SK-N-SH (cell line): Measurements from ENCODE around the gene FCSK. TPM values are rescaled to one million over a fixed set of nuclear protein-coding genes. Genes with fewer than 3 reads are reported as not detected.
A peak's percentile ranks its signal among the peaks of the same experiment; 100 is the strongest.

Experiments
- CTCF ChIA-PET: fragments of 300-600, 350-600 bp; formaldehyde crosslinking; extraction: SDS; loops from one replicate; lab custom pipeline; 2021; lab: Yijun Ruan, JAX
- POLR2A ChIA-PET: fragments of 350-600 bp; sonication (Branson Sonifier 250); formaldehyde crosslinking; extraction: SDS; loops from one replicate; lab custom pipeline; 2020; ENCODE audit warnings: antibody characterized with exemption, inconsistent platforms; lab: Yijun Ruan, JAX
- DNase-seq: peaks from one replicate; pipeline ENCODE4 v3.0.0; 2012
- H2AFZ ChIP-seq: fragments of 200-600 bp; sonication (generic); 2 replicates; pipeline ENCODE4 v1.8.1; 2016; ENCODE audit warnings: antibody characterized with exemption, mild to moderate bottlenecking, low read depth
- H3F3A ChIP-seq: fragments of 200-600 bp; sonication (generic); replicated peaks from 2 replicates; pipeline ENCODE3; 2016; ENCODE audit warnings: antibody characterized with exemption, mild to moderate bottlenecking; ENCODE audit not compliant: insufficient read depth
- H3K27ac ChIP-seq, 2 experiments: fragments of 200-500 bp in 1 of 2; fragments of 200-600 bp in 1 of 2; sonication (Bioruptor generic) in 1 of 2; sonication (generic), shearing (Covaris generic) in 1 of 2; 2 replicates each; pipeline versions ENCODE4 v1.5.1 to v1.6.1; 2014 to 2016; ENCODE audit warnings: low read depth in 2 of 2, inconsistent platforms in 1 of 2, low read length in 1 of 2, mild to moderate bottlenecking in 1 of 2, mixed read lengths in 1 of 2
- H3K27me3 ChIP-seq: fragments of 200-600 bp; sonication (generic), shearing (Covaris generic); 2 replicates; pipeline ENCODE4 v1.6.1; 2016; ENCODE audit warnings: mixed run types; ENCODE audit not compliant: insufficient read depth
- H3K36me3 ChIP-seq, 2 experiments: fragments of 200-500 bp in 1 of 2; fragments of 200-600 bp in 1 of 2; sonication (Bioruptor generic) in 1 of 2; sonication (generic) in 1 of 2; replicated peaks in 1 of 2; 2 replicates each; pipeline versions ENCODE3 to v1.5.1; 2014 to 2016; ENCODE audit warnings: low read length in 1 of 2, mild to moderate bottlenecking in 1 of 2; ENCODE audit not compliant: insufficient read depth in 2 of 2, control insufficient read depth in 1 of 2
- H3K4me1 ChIP-seq, 2 experiments: fragments of 200-500 bp in 1 of 2; fragments of 200-600 bp in 1 of 2; sonication (Bioruptor generic) in 1 of 2; sonication (generic), shearing (Covaris generic) in 1 of 2; 2 replicates each; pipeline versions ENCODE4 v1.5.1 to v1.6.1; 2014 to 2016; ENCODE audit warnings: low read depth in 1 of 2, low read length in 1 of 2, mixed run types in 1 of 2; ENCODE audit not compliant: insufficient read depth in 2 of 2, control insufficient read depth in 1 of 2
- H3K4me2 ChIP-seq: fragments of 200-600 bp; sonication (generic), shearing (Covaris generic); 2 replicates; pipeline ENCODE4 v1.6.1; 2017; ENCODE audit warnings: mixed run types
- H3K4me3 ChIP-seq, 2 experiments: fragments of 200-500 bp in 1 of 2; fragments of 200-600 bp in 1 of 2; sonication (Bioruptor generic) in 1 of 2; sonication (generic), shearing (Covaris generic) in 1 of 2; 2 replicates each; pipeline versions ENCODE4 v1.5.1 to v1.8.1; 2014 to 2016; ENCODE audit warnings: low read depth in 2 of 2, inconsistent platforms in 1 of 2, low read length in 1 of 2, mild to moderate bottlenecking in 1 of 2, mixed read lengths in 1 of 2, moderate library complexity in 1 of 2
- H3K79me2 ChIP-seq: fragments of 200-600 bp; sonication (generic); 2 replicates; pipeline ENCODE4 v1.8.1; 2017; ENCODE audit warnings: mild to moderate bottlenecking; ENCODE audit not compliant: insufficient read depth
- H3K9ac ChIP-seq: fragments of 200-600 bp; sonication (generic); 2 replicates; pipeline ENCODE4 v1.6.1; 2017; ENCODE audit warnings: mixed run types
- H3K9me2 ChIP-seq: fragments of 200-600 bp; sonication (generic); 2 replicates; pipeline ENCODE4 v1.6.1; 2017; ENCODE audit warnings: mixed run types
- H3K9me3 ChIP-seq: fragments of 200-600 bp; sonication (generic); 2 replicates; pipeline ENCODE4 v1.6.1; 2017; ENCODE audit warnings: mixed run types, mild to moderate bottlenecking, moderate library complexity
- H4K20me1 ChIP-seq: fragments of 200-600 bp; sonication (generic); 2 replicates; pipeline ENCODE4 v1.6.1; 2017; ENCODE audit warnings: mild to moderate bottlenecking, mixed run types; ENCODE audit not compliant: insufficient read depth
- FOSL2 ChIP-seq: IDR thresholded peaks from 2 replicates; pipeline ENCODE4 v1.4.0; 2012; ENCODE audit warnings: low read depth, mild to moderate bottlenecking, moderate library complexity, borderline replicate concordance
- IRF3 ChIP-seq: fragments of 150-350 bp; IDR thresholded peaks from 2 replicates; pipeline ENCODE4 v1.6.1; 2016; ENCODE audit warnings: mild to moderate bottlenecking, low read depth, low read length
- JUND ChIP-seq: IDR thresholded peaks from 2 replicates; pipeline ENCODE4 v1.4.0; 2012
- PBX3 ChIP-seq: IDR thresholded peaks from 2 replicates; pipeline ENCODE4; 2012
- POLR2AphosphoS5 ChIP-seq: IDR thresholded peaks from 2 replicates; pipeline ENCODE4 v1.6.1; 2012; ENCODE audit warnings: low read depth, low read length
- TCF12 ChIP-seq: IDR thresholded peaks from 2 replicates; pipeline ENCODE4 v1.4.0; 2012
- TEAD4 ChIP-seq: IDR thresholded peaks from 2 replicates; pipeline ENCODE4 v1.4.0; 2012; ENCODE audit warnings: mild to moderate bottlenecking, borderline replicate concordance; ENCODE audit not compliant: insufficient read depth
- USF1 ChIP-seq: IDR thresholded peaks from 2 replicates; pipeline ENCODE4 v1.4.0; 2012; ENCODE audit warnings: low read depth, borderline replicate concordance
- WGBS: methylation state at CpG from one replicate; pipeline ENCODE4 v1.1.6; 2017; ENCODE audit warnings: low lambda C conversion rate; 5-methylcytosine and 5-hydroxymethylcytosine counted together
- polyA plus RNA-seq, 3 experiments: library from polyadenylated mRNA; depleted of rRNA; stranded (reverse); fragments of >200 nt; gene quantifications; 2 replicates each; pipeline ENCODE4 v1.2.3, GENCODE V29; 2012
- TF ChIP-seq, protein P1 (sequence below): IDR thresholded peaks from 2 replicates; pipeline ENCODE4 v1.4.0; 2012; ENCODE audit warnings: low read depth, borderline replicate concordance

FCSK gene
- polyA plus RNA-seq, 1 of the 3 experiments (the other 2 are of a cell fraction) = 9.7 TPM

DNA sequence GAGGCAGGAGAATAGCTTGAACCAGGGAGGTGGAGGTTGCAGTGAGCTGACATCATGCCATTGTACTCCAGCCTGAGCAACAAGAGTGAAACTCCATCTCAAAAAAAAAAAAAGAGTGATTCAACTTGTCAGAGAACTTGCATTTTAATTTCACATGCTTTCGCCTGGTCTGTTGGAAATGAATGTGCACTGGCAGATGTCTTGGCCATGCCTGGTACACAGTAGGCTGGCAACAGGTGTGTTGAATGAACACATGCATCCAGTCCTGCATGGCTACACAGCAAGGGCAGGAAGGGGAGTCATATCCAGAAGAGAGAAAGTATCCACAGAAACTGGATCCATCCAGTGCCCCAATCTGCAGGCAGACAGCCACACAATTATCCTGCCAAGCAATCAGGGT lies 57.4 kb downstream of the FCSK start (continued):
- no peak for TF ChIP-seq PBX3
- no peak for TF ChIP-seq TEAD4
- no peak for TF ChIP-seq POLR2AphosphoS5
- TF ChIP-seq USF1 = no peak
- no peak for TF ChIP-seq TCF12

DNA sequence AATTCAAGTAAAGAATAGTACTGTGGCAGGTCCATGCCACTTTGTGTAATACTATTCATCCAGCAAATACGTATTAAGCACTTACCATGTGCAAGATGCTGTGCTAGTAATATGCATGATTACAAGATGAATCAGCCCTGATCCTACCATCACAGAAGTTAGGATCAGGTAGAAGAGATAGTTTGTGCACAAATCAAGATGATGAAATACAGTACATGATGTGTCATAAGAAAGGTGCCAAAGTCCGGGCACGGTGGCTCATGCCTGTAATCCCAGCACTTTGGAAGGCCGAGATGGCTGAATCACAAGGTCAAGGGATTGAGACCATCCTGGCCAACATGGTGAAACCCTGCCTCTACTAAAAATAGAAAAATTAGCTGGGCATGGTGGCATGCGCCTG lies 58.1 kb downstream of the FCSK start:
- Histone ChIP-seq H3K9ac (no peak overlapping the region), H3K79me2 (no peaks in the 10 kb centered on the region; the same call in 1 of the 2 replicates), H4K20me1 (no peaks in the 10 kb centered on the region), H3F3A (peaks cover 20% of the 10 kb centered on the region), H2AFZ (no peak overlapping the region), H3K9me2 (no peaks in the 10 kb centered on the region), H3K4me1 (no peaks in the 10 kb centered on the region), H3K36me3 (peaks cover 55 to 59% of the 10 kb centered on the region in 2 experiments), H3K27me3 (no peaks in the 10 kb centered on the region), H3K4me2 (no peak overlapping the region), H3K27ac (no peak overlapping the region), H3K9me3 (no peaks in the 10 kb centered on the region), H3K4me3 (no peak overlapping the region)
- 72% methylated on average over 5 of the region's 5 CpGs for WGBS
- DNase-seq = no peak
- CTCF ChIA-PET = no interaction called here
- POLR2A ChIA-PET = no interaction called here
- TF ChIP-seq, protein P1, sequence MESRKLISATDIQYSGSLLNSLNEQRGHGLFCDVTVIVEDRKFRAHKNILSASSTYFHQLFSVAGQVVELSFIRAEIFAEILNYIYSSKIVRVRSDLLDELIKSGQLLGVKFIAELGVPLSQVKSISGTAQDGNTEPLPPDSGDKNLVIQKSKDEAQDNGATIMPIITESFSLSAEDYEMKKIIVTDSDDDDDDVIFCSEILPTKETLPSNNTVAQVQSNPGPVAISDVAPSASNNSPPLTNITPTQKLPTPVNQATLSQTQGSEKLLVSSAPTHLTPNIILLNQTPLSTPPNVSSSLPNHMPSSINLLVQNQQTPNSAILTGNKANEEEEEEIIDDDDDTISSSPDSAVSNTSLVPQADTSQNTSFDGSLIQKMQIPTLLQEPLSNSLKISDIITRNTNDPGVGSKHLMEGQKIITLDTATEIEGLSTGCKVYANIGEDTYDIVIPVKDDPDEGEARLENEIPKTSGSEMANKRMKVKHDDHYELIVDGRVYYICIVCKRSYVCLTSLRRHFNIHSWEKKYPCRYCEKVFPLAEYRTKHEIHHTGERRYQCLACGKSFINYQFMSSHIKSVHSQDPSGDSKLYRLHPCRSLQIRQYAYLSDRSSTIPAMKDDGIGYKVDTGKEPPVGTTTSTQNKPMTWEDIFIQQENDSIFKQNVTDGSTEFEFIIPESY = no peak
- 0 out of 2 replicates have a peak, but pooled peaks have one; percentile 9 for TF ChIP-seq JUND

DNA sequence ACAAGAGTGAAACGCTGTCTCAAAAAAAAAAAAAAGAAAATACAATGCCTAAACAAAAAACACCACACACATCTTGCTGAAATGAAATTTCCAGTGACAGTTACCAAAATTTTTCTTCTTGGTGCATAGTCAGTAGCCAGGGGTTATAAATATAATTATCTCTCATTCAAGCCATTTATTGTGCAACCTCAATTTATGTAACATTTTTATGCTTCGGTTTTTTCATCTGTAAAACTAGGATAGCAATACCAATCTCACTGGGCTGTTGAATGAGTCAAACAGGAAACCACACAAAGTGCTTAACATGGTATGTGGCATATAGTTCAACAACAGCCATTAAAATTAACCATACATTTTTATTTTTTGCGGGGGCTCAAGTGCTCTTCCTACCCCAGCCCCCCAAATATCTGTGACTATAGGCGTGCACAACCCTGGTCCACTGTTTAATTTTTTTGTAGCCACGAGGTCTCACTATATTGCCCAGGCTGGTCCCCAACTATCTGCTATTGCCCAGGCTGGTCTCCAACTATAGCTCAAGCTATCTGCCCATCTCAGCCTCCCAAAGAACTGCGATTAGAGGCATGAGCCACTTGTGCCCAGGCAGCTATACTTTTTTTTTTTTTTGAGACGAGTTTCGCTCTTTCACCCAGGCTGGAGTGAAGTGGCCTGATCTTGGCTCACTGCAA lies 66.4 kb downstream of the FCSK start:
- H3K27me3 ChIP-seq = no peaks in the 10 kb centered on the region
- peaks cover 6 to 10% of the 10 kb centered on the region in 2 experiments; a peak in 3 of 4 replicates for H3K4me1 ChIP-seq
- peaks cover 61% of the 10 kb centered on the region for H3K79me2 ChIP-seq
- no peak for DNase-seq
- POLR2A ChIA-PET = no interaction called here
- H3K36me3 ChIP-seq = peaks cover 8 to 23% of the 10 kb centered on the region in 2 experiments
- H3K4me2 ChIP-seq = peak overlapping the region; percentile 57
- no peak overlapping the region for H2AFZ ChIP-seq
- no peaks in the 10 kb centered on the region for H3K9me3 ChIP-seq
- no peak overlapping the region for H3K9ac ChIP-seq
- no peak overlapping the region for H3K4me3 ChIP-seq
- peaks cover 23% of the 10 kb centered on the region for H3F3A ChIP-seq
- TF ChIP-seq IRF3 (no peak), FOSL2 (peak; percentile 22; the same call in 1 of the 2 replicates)
- H3K9me2 ChIP-seq = no peaks in the 10 kb centered on the region
- H3K27ac ChIP-seq = peak overlapping the region in 1 of 2 experiments; percentile 52; a peak in 2 of 4 replicates
- WGBS = 67% methylated on average over 8 of the region's 8 CpGs
- CTCF ChIA-PET = no interaction called here
- H4K20me1 ChIP-seq = no peaks in the 10 kb centered on the region; the same call in 1 of the 2 replicates
